PC-3 (cell line): ENCODE measurements around the gene SOX30. TPM values are rescaled to one million over a fixed set of nuclear protein-coding genes. Genes with fewer than 3 reads are reported as not detected.

Source experiments
- ATAC-seq: fragments of 200-7000 bp; cut with Tn5 transposase; 2 replicates; pipeline ENCODE4 v1.9.1; 2020; ENCODE audit warnings: mild to moderate bottlenecking, moderate library complexity
- BruUV-seq: library from RNA; stranded (reverse); fragments of 400-500 nt; replicated peaks from 2 replicates; lab custom pipeline; 2021; lab: Mats Ljungman, UMichigan
- CTCF ChIA-PET: fragments of 300-600 bp; sonication (Branson Sonifier 250); formaldehyde crosslinking; loops from one replicate; lab custom pipeline; 2022; ENCODE audit warnings: antibody characterized with exemption; lab: Charles Lee
- POLR2A ChIA-PET: fragments of 300-600 bp; sonication (Branson Sonifier 250); formaldehyde crosslinking; loops from one replicate; lab custom pipeline; 2022; ENCODE audit warnings: antibody characterized with exemption; ENCODE audit not compliant: unreplicated experiment; lab: Charles Lee
- DNase-seq: peaks from one replicate; pipeline ENCODE4 v3.0.0-alpha.2; 2015
- H2AFZ ChIP-seq: fragments of 300-600 bp; sonication (generic); 2 replicates; pipeline ENCODE4 v1.6.0; 2016; ENCODE audit warnings: antibody characterized with exemption, low read length
- H3F3A ChIP-seq: fragments of 300-600 bp; sonication (generic); one replicate; pipeline ENCODE4 v1.6.0; 2017; ENCODE audit warnings: antibody characterized with exemption, low read length, control low read depth, mild to moderate bottlenecking; ENCODE audit not compliant: unreplicated experiment
- H3K27ac ChIP-seq: fragments of 300-600 bp; sonication (generic); 2 replicates; pipeline ENCODE4 v1.5.1; 2016; ENCODE audit warnings: mild to moderate bottlenecking, low read length
- H3K27me3 ChIP-seq: fragments of 300-600 bp; sonication (generic); 2 replicates; pipeline ENCODE4 v1.6.1; 2016; ENCODE audit warnings: low read length, mixed read lengths
- H3K36me3 ChIP-seq: fragments of 300-600 bp; sonication (generic); 2 replicates; pipeline ENCODE4 v1.6.1; 2016; ENCODE audit warnings: low read depth, mixed run types, low read length, mixed read lengths
- H3K4me1 ChIP-seq: fragments of 300-600 bp; sonication (generic); 2 replicates; pipeline ENCODE4 v1.5.1; 2016; ENCODE audit warnings: low read length; ENCODE audit not compliant: insufficient read depth
- H3K4me2 ChIP-seq: fragments of 300-600 bp; sonication (generic); 2 replicates; pipeline ENCODE4 v1.6.0; 2016; ENCODE audit warnings: low read length
- H3K4me3 ChIP-seq: fragments of 300-600 bp; sonication (generic); 2 replicates; pipeline ENCODE4 v1.5.1; 2016; ENCODE audit warnings: mild to moderate bottlenecking, low read length, mixed read lengths
- H3K79me2 ChIP-seq: fragments of 300-600 bp; sonication (generic); 2 replicates; pipeline ENCODE4 v1.6.1; 2017; ENCODE audit warnings: low read length, mixed read lengths
- H3K9ac ChIP-seq: fragments of 300-600 bp; sonication (generic); 2 replicates; pipeline ENCODE4 v1.6.0; 2016; ENCODE audit warnings: mild to moderate bottlenecking, low read length
- H3K9me2 ChIP-seq: fragments of 300-600 bp; sonication (generic); replicated peaks from 2 replicates; pipeline ENCODE4 v1.6.1; 2016; ENCODE audit warnings: mixed run types, low read length, mixed read lengths
- H3K9me3 ChIP-seq: fragments of 300-600 bp; sonication (generic); 2 replicates; pipeline ENCODE4 v1.6.1; 2016; ENCODE audit warnings: low read length, mixed read lengths
- H4K20me1 ChIP-seq: fragments of 300-600 bp; sonication (generic); 2 replicates; pipeline ENCODE4 v1.6.1; 2016; ENCODE audit warnings: low read length, mixed read lengths
- EZH2 ChIP-seq: fragments of 300-600 bp; sonication (generic); IDR thresholded peaks from one replicate; pipeline ENCODE4 v1.6.1; 2017; ENCODE audit warnings: antibody characterized with exemption, mild to moderate bottlenecking, low read length; ENCODE audit not compliant: unreplicated experiment
- EZH2phosphoT487 ChIP-seq: fragments of 300-600 bp; sonication (generic); IDR thresholded peaks from 2 replicates; pipeline ENCODE4 v1.6.1; 2018; ENCODE audit warnings: mild to moderate bottlenecking, antibody characterized with exemption, low read length, borderline replicate concordance
- intact Hi-C: fragments of 100-400 bp; cut with micrococcal nuclease; formaldehyde crosslinking; loops from 2 replicates; pipeline ENCODE4 v1.9.0; 2023
- total RNA-seq: library from RNA; depleted of rRNA; stranded (reverse); fragments of >200 nt; gene quantifications from 2 replicates; pipeline ENCODE4 v1.2.3, GENCODE V29; 2014
- TF ChIP-seq, protein P1 (sequence below): fragments of 300-600 bp; sonication (generic); conservative IDR thresholded peaks from 2 replicates; pipeline ENCODE4 v1.5.1; 2017; ENCODE audit warnings: antibody characterized with exemption, low read depth, mild to moderate bottlenecking, low read length

The SOX30 gene
- total RNA-seq, 1 experiment from 2014 or later, result 0.51 TPM

GRCh38 chr5:157649101-157649500 lies 3.1 kb downstream of the SOX30 start:
- Histone ChIP-seq H3K9ac (no peak overlapping the region), H3K79me2 (no peaks in the 10 kb centered on the region), H4K20me1 (no peaks in the 10 kb centered on the region), H3K27ac (no peak overlapping the region), H3K4me2 (no peak overlapping the region), H3K9me2 (no peaks in the 10 kb centered on the region), H3K36me3 (no peaks in the 10 kb centered on the region), H3F3A (no peaks in the 10 kb centered on the region), H2AFZ (no peak overlapping the region), H3K9me3 (no peaks in the 10 kb centered on the region), H3K4me1 (peaks cover 10% of the 10 kb centered on the region), H3K27me3 (no peaks in the 10 kb centered on the region), H3K4me3 (no peak overlapping the region)
- ChIA-PET POLR2A (no interaction called here), CTCF (no interaction called here)
- no peak for TF ChIP-seq EZH2
- TF ChIP-seq EZH2phosphoT487, result no peak
- TF ChIP-seq, protein P1, sequence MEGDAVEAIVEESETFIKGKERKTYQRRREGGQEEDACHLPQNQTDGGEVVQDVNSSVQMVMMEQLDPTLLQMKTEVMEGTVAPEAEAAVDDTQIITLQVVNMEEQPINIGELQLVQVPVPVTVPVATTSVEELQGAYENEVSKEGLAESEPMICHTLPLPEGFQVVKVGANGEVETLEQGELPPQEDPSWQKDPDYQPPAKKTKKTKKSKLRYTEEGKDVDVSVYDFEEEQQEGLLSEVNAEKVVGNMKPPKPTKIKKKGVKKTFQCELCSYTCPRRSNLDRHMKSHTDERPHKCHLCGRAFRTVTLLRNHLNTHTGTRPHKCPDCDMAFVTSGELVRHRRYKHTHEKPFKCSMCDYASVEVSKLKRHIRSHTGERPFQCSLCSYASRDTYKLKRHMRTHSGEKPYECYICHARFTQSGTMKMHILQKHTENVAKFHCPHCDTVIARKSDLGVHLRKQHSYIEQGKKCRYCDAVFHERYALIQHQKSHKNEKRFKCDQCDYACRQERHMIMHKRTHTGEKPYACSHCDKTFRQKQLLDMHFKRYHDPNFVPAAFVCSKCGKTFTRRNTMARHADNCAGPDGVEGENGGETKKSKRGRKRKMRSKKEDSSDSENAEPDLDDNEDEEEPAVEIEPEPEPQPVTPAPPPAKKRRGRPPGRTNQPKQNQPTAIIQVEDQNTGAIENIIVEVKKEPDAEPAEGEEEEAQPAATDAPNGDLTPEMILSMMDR, result no peak
- no peak for ATAC-seq
- intact Hi-C loops, result no loop called here
- BruUV-seq, result no TSS peak
- DNase-seq, result no peak

- Histone ChIP-seq H3K27ac (no peak overlapping the region), H3K4me1 (peaks cover 10% of the 10 kb centered on the region), H3K9me2 (no peaks in the 10 kb centered on the region), H3K4me2 (no peak overlapping the region), H3K4me3 (no peak overlapping the region), H3K36me3 (no peaks in the 10 kb centered on the region), H2AFZ (0 out of 2 replicates have a peak overlapping the region, but pooled peaks have one; percentile 0), H3K9me3 (no peaks in the 10 kb centered on the region), H3K9ac (no peak overlapping the region), H3F3A (no peaks in the 10 kb centered on the region), H4K20me1 (no peaks in the 10 kb centered on the region), H3K79me2 (no peaks in the 10 kb centered on the region), H3K27me3 (no peaks in the 10 kb centered on the region)
- ChIA-PET POLR2A (no interaction called here), CTCF (no interaction called here)
- TF ChIP-seq EZH2phosphoT487 (no peak), EZH2 (no peak)
- TF ChIP-seq, protein P1, result no peak
- ATAC-seq (peak; percentile 58), DNase-seq (peak; percentile 32)
- BruUV-seq, result no TSS peak
- intact Hi-C loops, result no loop called here
Observed at GRCh38 chr5:157648275-157648990, 3.8 kb downstream of the SOX30 start.

DNA sequence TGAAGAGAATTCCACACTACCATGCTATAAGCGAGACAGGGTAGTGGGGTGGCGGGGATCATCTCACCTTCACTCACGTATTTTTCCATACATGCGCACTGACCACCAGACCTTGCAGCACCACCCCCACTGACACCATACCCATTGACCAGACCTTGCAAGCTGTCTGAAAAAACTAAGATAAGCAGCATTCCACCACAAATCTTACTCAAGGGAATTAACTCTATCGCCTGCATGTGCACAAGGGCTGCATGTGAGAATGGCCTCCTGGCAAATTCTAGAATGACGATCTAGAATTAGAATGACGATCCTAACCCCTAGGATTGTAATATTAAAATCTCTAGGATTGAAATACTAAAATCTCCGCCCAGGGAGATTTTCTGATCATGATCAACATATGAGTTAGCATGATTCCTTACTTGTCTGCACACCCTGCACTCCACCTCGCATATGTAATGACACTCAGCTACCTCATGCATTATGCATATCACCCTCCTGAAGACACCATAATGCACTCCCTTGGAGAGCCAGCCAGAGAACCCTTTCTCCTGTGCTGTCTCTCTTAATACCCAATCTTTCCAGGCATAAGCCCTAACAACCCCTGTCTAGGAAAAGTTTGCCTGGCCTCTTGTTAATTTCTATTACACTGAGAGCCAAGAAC lies 11.7 kb downstream of the SOX30 start:
- Histone ChIP-seq H3K4me3 (no peak overlapping the region), H3K9ac (no peak overlapping the region), H3K79me2 (no peaks in the 10 kb centered on the region), H3K9me2 (no peaks in the 10 kb centered on the region), H3F3A (no peaks in the 10 kb centered on the region), H3K4me2 (no peak overlapping the region), H2AFZ (no peak overlapping the region), H3K4me1 (no peaks in the 10 kb centered on the region), H3K27ac (no peak overlapping the region), H3K27me3 (no peaks in the 10 kb centered on the region), H4K20me1 (no peaks in the 10 kb centered on the region), H3K36me3 (no peaks in the 10 kb centered on the region), H3K9me3 (no peaks in the 10 kb centered on the region)
- ATAC-seq (no peak), DNase-seq (no peak)
- no peak for TF ChIP-seq EZH2
- TF ChIP-seq, protein P1, result no peak
- intact Hi-C loops, result no loop called here
- ChIA-PET POLR2A (no interaction called here), CTCF (no interaction called here)
- BruUV-seq, result no TSS peak
